Endothelial cell of umbilical vein (primary cell): Measurements from ENCODE around the gene GNAI1. TPM values are rescaled to one million over a fixed set of nuclear protein-coding genes. Genes with fewer than 3 reads are reported as not detected.

Experiments
- BruUV-seq: library from RNA; stranded (reverse); fragments of 400-500 nt; replicated peaks from 2 replicates; lab custom pipeline; 2021; lab: Mats Ljungman, UMichigan
- CTCF ChIA-PET: fragments of 300-600, 350-600 bp; sonication (Branson Sonifier 250); formaldehyde crosslinking; loops from one replicate; lab custom pipeline; 2021; ENCODE audit warnings: antibody characterized with exemption, inconsistent platforms; lab: Charles Lee
- POLR2A ChIA-PET: fragments of 300-600, 350-600 bp; sonication (Branson Sonifier 250); formaldehyde crosslinking; loops from one replicate; lab custom pipeline; 2021; ENCODE audit warnings: antibody characterized with exemption, inconsistent platforms; lab: Charles Lee
- DNase-seq: peaks from one replicate; pipeline ENCODE4 v3.0.0-alpha.2; 2011; ENCODE audit warnings: low read depth, low spot score
- FAIRE-seq: peaks from 2 replicates; lab custom pipeline; 2011; peaks lifted over from hg19 to GRCh38; lab: Jason Lieb, UNC
- H2AFZ ChIP-seq: 2 replicates; pipeline ENCODE4 v1.6.0; 2012; ENCODE audit warnings: low read depth, low read length, control low read depth, inconsistent platforms
- H3K27ac ChIP-seq: 2 replicates; pipeline ENCODE4 v1.5.1; 2011; ENCODE audit warnings: low read depth, mild to moderate bottlenecking, control low read depth, low read length, moderate library complexity; ENCODE audit not compliant: insufficient read depth
- H3K27me3 ChIP-seq, 2 experiments: 2 replicates each; pipeline versions ENCODE4 v1.6.0 to v1.6.1; 2011; ENCODE audit warnings: low read length in 2 of 2, mixed read lengths in 1 of 2; ENCODE audit not compliant: control insufficient read depth in 2 of 2, insufficient read depth in 2 of 2
- H3K36me3 ChIP-seq, 2 experiments: 2 replicates in 1 of 2; 3 replicates in 1 of 2; pipeline ENCODE4 v1.5.1; 2011; ENCODE audit warnings: low read length in 2 of 2, mild to moderate bottlenecking in 1 of 2, moderate library complexity in 1 of 2; ENCODE audit not compliant: control insufficient read depth in 2 of 2, insufficient read depth in 2 of 2; ENCODE audit errors: extremely low read depth in 1 of 2
- H3K4me1 ChIP-seq: 3 replicates; pipeline ENCODE4 v1.5.1; 2011; ENCODE audit warnings: mild to moderate bottlenecking, low read length; ENCODE audit not compliant: control insufficient read depth, insufficient read depth; ENCODE audit errors: extremely low read depth
- H3K4me2 ChIP-seq: 2 replicates; pipeline ENCODE4 v1.6.1; 2011; ENCODE audit warnings: low read length, control low read depth, mixed read lengths; ENCODE audit not compliant: insufficient read depth
- H3K4me3 ChIP-seq, 3 experiments: fragments of 200-600 bp in 1 of 3; sonication (generic), shearing (Covaris generic) in 1 of 3; replicated peaks in 1 of 3; 2 replicates each; pipeline ENCODE4 v1.5.1; 2011 to 2016; ENCODE audit warnings: control low read depth in 3 of 3, low read length in 3 of 3, mild to moderate bottlenecking in 2 of 3, inconsistent platforms in 1 of 3, low read depth in 1 of 3, moderate library complexity in 1 of 3; ENCODE audit not compliant: insufficient read depth in 1 of 3
- H3K79me2 ChIP-seq: 2 replicates; pipeline ENCODE4 v1.6.0; 2012; ENCODE audit warnings: low read length, inconsistent platforms; ENCODE audit not compliant: control insufficient read depth, insufficient read depth
- H3K9ac ChIP-seq: replicated peaks from 2 replicates; pipeline ENCODE3; 2011; ENCODE audit warnings: low read length, control low read depth; ENCODE audit not compliant: insufficient read depth; ENCODE audit errors: extremely low read depth
- H3K9me1 ChIP-seq: replicated peaks from 3 replicates; pipeline ENCODE4 v1.6.0; 2011; ENCODE audit warnings: mild to moderate bottlenecking, low read length; ENCODE audit not compliant: control insufficient read depth, insufficient read depth; ENCODE audit errors: extremely low read depth
- H3K9me3 ChIP-seq: replicated peaks from 2 replicates; pipeline ENCODE4 v1.5.1; 2012; ENCODE audit warnings: low read length, inconsistent platforms; ENCODE audit not compliant: control insufficient read depth, insufficient read depth
- H4K20me1 ChIP-seq: replicated peaks from 2 replicates; pipeline ENCODE3; 2011; ENCODE audit warnings: mild to moderate bottlenecking, low read length; ENCODE audit not compliant: control insufficient read depth, insufficient read depth; ENCODE audit errors: extremely low read depth
- CTCF ChIP-seq, 2 donors: IDR thresholded peaks; 1 replicate in 1 of 2; 2 replicates in 1 of 2; pipeline ENCODE4 v1.5.1; 2011; ENCODE audit warnings: low read length in 2 of 2, mild to moderate bottlenecking in 2 of 2, moderate library complexity in 2 of 2, control low read depth in 1 of 2, inconsistent platforms in 1 of 2, low read depth in 1 of 2; ENCODE audit not compliant: insufficient read depth in 1 of 2; ENCODE audit errors: extremely low read depth in 1 of 2
- FOS ChIP-seq: IDR thresholded peaks from 2 replicates; pipeline ENCODE4 v1.6.1; 2011; ENCODE audit warnings: mild to moderate bottlenecking, low read length, moderate library complexity, borderline replicate concordance; ENCODE audit not compliant: insufficient read depth
- JUN ChIP-seq: IDR thresholded peaks from 2 replicates; pipeline ENCODE4 v1.6.1; 2011; ENCODE audit warnings: borderline replicate concordance, low read depth; ENCODE audit not compliant: insufficient read length, insufficient read depth
- MAX ChIP-seq: IDR thresholded peaks from 2 replicates; pipeline ENCODE4 v1.6.1; 2011; ENCODE audit not compliant: insufficient read depth, insufficient read length
- MYC ChIP-seq: IDR thresholded peaks from one replicate; pipeline ENCODE4 v1.6.1; 2011; ENCODE audit warnings: mild to moderate bottlenecking, low read depth, low read length
- POLR2A ChIP-seq: IDR thresholded peaks from 2 replicates; pipeline ENCODE4 v1.6.1; 2012; ENCODE audit warnings: low read depth, mild to moderate bottlenecking, control low read depth, low read length
- POLR2AphosphoS5 ChIP-seq: IDR thresholded peaks from 2 replicates; pipeline ENCODE4 v1.6.1; 2012; ENCODE audit warnings: low read depth, mild to moderate bottlenecking, control low read depth, low read length, moderate library complexity; ENCODE audit not compliant: insufficient read depth
- dilution Hi-C: fragments of 300-500 bp; cut with MboI; formaldehyde crosslinking; loops from one replicate; pipeline ENCODE4 v1.15.0; 2019; ENCODE audit warnings: low sequenced_read_pairs; ENCODE audit not compliant: extremely low pct_ligation_motif_present
- intact Hi-C: fragments of 100-400 bp; cut with micrococcal nuclease; formaldehyde crosslinking; loops from one replicate; pipeline ENCODE4 v1.10.0; 2022
- polyA plus RNA-seq, 4 experiments: library from polyadenylated mRNA; depleted of rRNA in 3 of 4; stranded (reverse) in 3 of 4; unstranded in 1 of 4; fragments of >200 nt; gene quantifications; 2 replicates each; pipeline versions ENCODE4 v1.2.1 to v1.2.3, GENCODE V29; 2011 to 2012; ENCODE audit warnings: missing spikeins in 1 of 4
- total RNA-seq: library from RNA; stranded (reverse); gene quantifications from 2 replicates; pipeline ENCODE4 v1.2.3, GENCODE V29; 2021

The GNAI1 gene
- total and polyA plus RNA-seq, 2 donors (not counting 3 experiments of a cell fraction or from before 2014, with no cell fraction given), result 7.5 to 15.0 TPM

GRCh38 chr7:80175744-80176143, 41.1 kb downstream of the GNAI1 start:
- ChIA-PET CTCF (interaction anchor here (1.1 kb wide), 1 partner anchor 216 kb away, joined by 3 read pairs; no protein-coding TSS in a partner anchor), POLR2A (no interaction called here)
- Histone ChIP-seq H3K27ac (no peak overlapping the region), H3K9ac (no peak overlapping the region), H3K27me3 (no peaks in the 10 kb centered on the region), H3K4me2 (no peak overlapping the region), H3K79me2 (peaks cover 4% of the 10 kb centered on the region), H4K20me1 (no peaks in the 10 kb centered on the region), H3K4me1 (peaks cover 3% of the 10 kb centered on the region), H3K36me3 (no peaks in the 10 kb centered on the region), H2AFZ (no peak overlapping the region), H3K4me3 (no peak overlapping the region), H3K9me1 (no peaks in the 10 kb centered on the region), H3K9me3 (no peaks in the 10 kb centered on the region)
- BruUV-seq, result no TSS peak
- no peak for FAIRE-seq
- dilution Hi-C loops, result no loop called here
- intact Hi-C loops, result no loop called here
- no peak for DNase-seq
- TF ChIP-seq MAX (no peak), FOS (no peak), POLR2A (no peak), POLR2AphosphoS5 (no peak)

GRCh38 chr7:80181411-80181810, 46.8 kb downstream of the GNAI1 start:
- intact Hi-C loops (no loop called here), dilution Hi-C loops (no loop called here)
- no peaks in the 10 kb centered on the region for H4K20me1 ChIP-seq
- POLR2A ChIA-PET, result no interaction called here
- no peak for FAIRE-seq
- no peak overlapping the region for H3K9ac ChIP-seq
- no peak overlapping the region for H3K27ac ChIP-seq
- no peaks in the 10 kb centered on the region for H3K36me3 ChIP-seq
- H3K9me1 ChIP-seq, result no peaks in the 10 kb centered on the region
- peaks cover 3% of the 10 kb centered on the region for H3K4me1 ChIP-seq
- no peak for DNase-seq
- H3K79me2 ChIP-seq, result peaks cover 4% of the 10 kb centered on the region
- no peak overlapping the region for H3K4me3 ChIP-seq
- CTCF ChIA-PET, result no interaction called here
- H3K27me3 ChIP-seq, result no peaks in the 10 kb centered on the region
- no peak overlapping the region for H3K4me2 ChIP-seq
- TF ChIP-seq MYC (no peak), CTCF (IDR thresholded peaks at IDR 0.05; ENCODE audit: extremely low read depth in 1 of 2, insufficient read depth in 1 of 2, low read depth in 1 of 2, low read length in 2 of 2) (no peak), FOS (no peak), JUN (no peak)
- no peaks in the 10 kb centered on the region for H3K9me3 ChIP-seq
- BruUV-seq, result no TSS peak
- H2AFZ ChIP-seq, result no peak overlapping the region
